Liver (tissue), 3 donors: ENCODE data around the gene ECI1.

Source experiments
- JUND ChIP-seq, 2 donors: IDR thresholded peaks; 2 replicates each; pipeline ENCODE4 v1.6.1; 2016; ENCODE audit warnings: antibody characterized with exemption in 2 of 2
- RAD21 ChIP-seq, 2 donors: IDR thresholded peaks; 2 replicates each; pipeline ENCODE4 v1.6.1; 2016; ENCODE audit warnings: antibody characterized with exemption in 2 of 2, mild to moderate bottlenecking in 2 of 2
- RXRA ChIP-seq, 2 donors: IDR thresholded peaks; 2 replicates each; pipeline ENCODE4 v1.6.1; 2017 to 2018; ENCODE audit warnings: antibody characterized with exemption in 2 of 2, mild to moderate bottlenecking in 1 of 2
- SP1 ChIP-seq: IDR thresholded peaks from 2 replicates; pipeline ENCODE4 v1.6.1; 2018; ENCODE audit warnings: antibody characterized with exemption, mild to moderate bottlenecking
- TAF1 ChIP-seq: conservative IDR thresholded peaks from 2 replicates; pipeline ENCODE4 v1.6.1; 2016; ENCODE audit warnings: antibody characterized with exemption, mild to moderate bottlenecking
- YY1 ChIP-seq: IDR thresholded peaks from 2 replicates; pipeline ENCODE4 v1.6.1; 2016; ENCODE audit warnings: antibody characterized with exemption, mild to moderate bottlenecking
- TF ChIP-seq, protein P1 (sequence below): fragments of 150-350 bp; IDR thresholded peaks from 2 replicates; pipeline ENCODE4 v1.5.1; 2017; ENCODE audit warnings: improper control_type of control experiment, low read depth, low read length; ENCODE audit not compliant: missing input control
- TF ChIP-seq, protein P2 (sequence below): IDR thresholded peaks from 2 replicates; pipeline ENCODE4 v1.6.1; 2016; ENCODE audit warnings: antibody characterized with exemption, mild to moderate bottlenecking
- TF ChIP-seq, protein P3 (sequence below): IDR thresholded peaks from 2 replicates; pipeline ENCODE4 v1.6.1; 2016; ENCODE audit warnings: antibody characterized with exemption
- donor health status: healthy.
- donor health status: healthy.

DNA sequence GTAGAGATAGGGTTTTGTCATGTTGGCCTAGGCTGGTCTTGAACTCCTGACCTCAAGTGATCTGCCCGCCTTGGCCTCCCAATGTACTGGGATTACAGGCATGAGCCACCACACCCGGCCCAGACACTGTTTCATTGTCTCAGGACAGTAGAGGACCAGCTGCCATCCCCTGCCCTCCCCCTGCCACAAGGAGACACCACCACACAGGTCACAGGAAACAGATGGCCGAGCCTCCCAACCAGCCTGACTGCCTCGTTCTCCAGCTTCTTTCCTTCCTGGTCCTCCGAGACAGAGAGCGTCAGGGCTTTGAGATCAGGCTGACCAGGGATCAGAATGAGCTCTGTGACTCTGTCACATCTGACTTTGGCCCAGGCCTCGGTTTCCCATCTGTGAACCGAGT, 37.3 kb upstream of the ECI1 start:
- TF ChIP-seq, protein P1, sequence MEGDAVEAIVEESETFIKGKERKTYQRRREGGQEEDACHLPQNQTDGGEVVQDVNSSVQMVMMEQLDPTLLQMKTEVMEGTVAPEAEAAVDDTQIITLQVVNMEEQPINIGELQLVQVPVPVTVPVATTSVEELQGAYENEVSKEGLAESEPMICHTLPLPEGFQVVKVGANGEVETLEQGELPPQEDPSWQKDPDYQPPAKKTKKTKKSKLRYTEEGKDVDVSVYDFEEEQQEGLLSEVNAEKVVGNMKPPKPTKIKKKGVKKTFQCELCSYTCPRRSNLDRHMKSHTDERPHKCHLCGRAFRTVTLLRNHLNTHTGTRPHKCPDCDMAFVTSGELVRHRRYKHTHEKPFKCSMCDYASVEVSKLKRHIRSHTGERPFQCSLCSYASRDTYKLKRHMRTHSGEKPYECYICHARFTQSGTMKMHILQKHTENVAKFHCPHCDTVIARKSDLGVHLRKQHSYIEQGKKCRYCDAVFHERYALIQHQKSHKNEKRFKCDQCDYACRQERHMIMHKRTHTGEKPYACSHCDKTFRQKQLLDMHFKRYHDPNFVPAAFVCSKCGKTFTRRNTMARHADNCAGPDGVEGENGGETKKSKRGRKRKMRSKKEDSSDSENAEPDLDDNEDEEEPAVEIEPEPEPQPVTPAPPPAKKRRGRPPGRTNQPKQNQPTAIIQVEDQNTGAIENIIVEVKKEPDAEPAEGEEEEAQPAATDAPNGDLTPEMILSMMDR, result no peak
- TF ChIP-seq RAD21 (IDR thresholded peaks at IDR 0.05) (no peak), TAF1 (no peak), JUND (IDR thresholded peaks at IDR 0.05) (no peak), SP1 (no peak), YY1 (no peak), RXRA (IDR thresholded peaks at IDR 0.05) (no peak)
- TF ChIP-seq, protein P2, sequence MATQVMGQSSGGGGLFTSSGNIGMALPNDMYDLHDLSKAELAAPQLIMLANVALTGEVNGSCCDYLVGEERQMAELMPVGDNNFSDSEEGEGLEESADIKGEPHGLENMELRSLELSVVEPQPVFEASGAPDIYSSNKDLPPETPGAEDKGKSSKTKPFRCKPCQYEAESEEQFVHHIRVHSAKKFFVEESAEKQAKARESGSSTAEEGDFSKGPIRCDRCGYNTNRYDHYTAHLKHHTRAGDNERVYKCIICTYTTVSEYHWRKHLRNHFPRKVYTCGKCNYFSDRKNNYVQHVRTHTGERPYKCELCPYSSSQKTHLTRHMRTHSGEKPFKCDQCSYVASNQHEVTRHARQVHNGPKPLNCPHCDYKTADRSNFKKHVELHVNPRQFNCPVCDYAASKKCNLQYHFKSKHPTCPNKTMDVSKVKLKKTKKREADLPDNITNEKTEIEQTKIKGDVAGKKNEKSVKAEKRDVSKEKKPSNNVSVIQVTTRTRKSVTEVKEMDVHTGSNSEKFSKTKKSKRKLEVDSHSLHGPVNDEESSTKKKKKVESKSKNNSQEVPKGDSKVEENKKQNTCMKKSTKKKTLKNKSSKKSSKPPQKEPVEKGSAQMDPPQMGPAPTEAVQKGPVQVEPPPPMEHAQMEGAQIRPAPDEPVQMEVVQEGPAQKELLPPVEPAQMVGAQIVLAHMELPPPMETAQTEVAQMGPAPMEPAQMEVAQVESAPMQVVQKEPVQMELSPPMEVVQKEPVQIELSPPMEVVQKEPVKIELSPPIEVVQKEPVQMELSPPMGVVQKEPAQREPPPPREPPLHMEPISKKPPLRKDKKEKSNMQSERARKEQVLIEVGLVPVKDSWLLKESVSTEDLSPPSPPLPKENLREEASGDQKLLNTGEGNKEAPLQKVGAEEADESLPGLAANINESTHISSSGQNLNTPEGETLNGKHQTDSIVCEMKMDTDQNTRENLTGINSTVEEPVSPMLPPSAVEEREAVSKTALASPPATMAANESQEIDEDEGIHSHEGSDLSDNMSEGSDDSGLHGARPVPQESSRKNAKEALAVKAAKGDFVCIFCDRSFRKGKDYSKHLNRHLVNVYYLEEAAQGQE, result no peak
- TF ChIP-seq, protein P3, sequence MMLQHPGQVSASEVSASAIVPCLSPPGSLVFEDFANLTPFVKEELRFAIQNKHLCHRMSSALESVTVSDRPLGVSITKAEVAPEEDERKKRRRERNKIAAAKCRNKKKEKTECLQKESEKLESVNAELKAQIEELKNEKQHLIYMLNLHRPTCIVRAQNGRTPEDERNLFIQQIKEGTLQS, result no peak
